VCaP (cell line): Measurements from ENCODE around the gene GZF1.

Source experiments
- H3K27ac ChIP-seq: fragments of 450-650 bp; 2 replicates; pipeline ENCODE4 v1.5.1; 2017
- CTCF ChIP-seq: fragments of 450-650 bp; conservative IDR thresholded peaks from 2 replicates; pipeline ENCODE4 v1.5.1; 2017; ENCODE audit warnings: mild to moderate bottlenecking, moderate library complexity

Gene GZF1

GRCh38 chr20:23371496-23371895, 9.5 kb downstream of the GZF1 start:
- TF ChIP-seq CTCF = no peak
- H3K27ac ChIP-seq = no peak overlapping the region

GRCh38 chr20:23374441-23374840, 12.5 kb downstream of the GZF1 start:
- TF ChIP-seq CTCF = no peak
- H3K27ac ChIP-seq = no peak overlapping the region

- TF ChIP-seq CTCF = no peak
- H3K27ac ChIP-seq = no peak overlapping the region
Observed at GRCh38 chr20:23375827-23376226, 13.8 kb downstream of the GZF1 start.

- TF ChIP-seq CTCF = no peak
- no peak overlapping the region for H3K27ac ChIP-seq
Observed at GRCh38 chr20:23379772-23380171, 17.8 kb downstream of the GZF1 start.

- no peak overlapping the region for H3K27ac ChIP-seq
- no peak for TF ChIP-seq CTCF
Observed at GRCh38 chr20:23381876-23382275, 19.9 kb downstream of the GZF1 start.

- no peak for TF ChIP-seq CTCF
- no peak overlapping the region for H3K27ac ChIP-seq
Observed at GRCh38 chr20:23386304-23387117, 24.5 kb downstream of the GZF1 start.

GRCh38 chr20:23387118-23387443, 25.1 kb downstream of the GZF1 start:
- no peak for TF ChIP-seq CTCF
- no peak overlapping the region for H3K27ac ChIP-seq
